Astrocyte (in vitro differentiated cells and primary cell): Measurements from ENCODE around the gene ATP9A.

Source experiments
- CTCF ChIP-seq: IDR thresholded peaks from 2 replicates; pipeline ENCODE4 v1.5.1; 2011; ENCODE audit warnings: low read depth, mild to moderate bottlenecking, inconsistent platforms, low read length, moderate library complexity; ENCODE audit not compliant: insufficient read depth
- EZH2 ChIP-seq: IDR thresholded peaks from 2 replicates; pipeline ENCODE4 v1.6.1; 2012; ENCODE audit warnings: mild to moderate bottlenecking, low read length, inconsistent platforms; ENCODE audit not compliant: insufficient read depth

- TF ChIP-seq CTCF (no peak), EZH2 (no peak)
Observed at GRCh38 chr20:51803148-51803854, 35.1 kb upstream of the ATP9A start.
